Embryonic facial prominence (tissue), 1 donor: ENCODE measurements around the gene C4orf54.

ENCODE experiments used
- DNase-seq: peaks from one replicate; pipeline ENCODE4 v3.0.0-alpha.2; 2016; ENCODE audit errors: extremely low spot score

C4orf54 gene

DNA sequence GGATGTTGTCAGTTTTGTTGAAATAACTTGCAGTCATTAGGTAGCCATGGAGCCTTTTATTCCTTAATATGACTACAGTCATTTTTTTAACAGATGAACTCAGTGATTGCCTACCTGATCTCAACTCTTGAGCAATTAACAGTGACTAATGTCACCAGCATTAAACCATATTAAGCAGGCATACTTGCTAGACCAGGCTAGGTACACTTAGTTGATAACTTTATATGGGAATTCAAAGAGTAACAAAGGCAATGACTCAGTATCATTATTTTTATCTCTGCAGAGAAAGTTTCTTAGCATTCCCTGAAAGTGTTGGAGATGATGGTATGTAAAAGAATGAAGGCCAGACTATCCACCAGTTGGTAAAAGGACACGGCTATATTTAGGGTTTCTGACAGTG lies at the start of gene C4orf54:
TSS of gene C4orf54 (minus strand) at position 31 of the 400 bp plus-strand sequence. CDS start 3,180 bp downstream, outside the sequence.
- no peak for DNase-seq

- no peak for DNase-seq
Measured at GRCh38 chr4:99705891-99706290, 48.3 kb upstream of the C4orf54 start.

DNA sequence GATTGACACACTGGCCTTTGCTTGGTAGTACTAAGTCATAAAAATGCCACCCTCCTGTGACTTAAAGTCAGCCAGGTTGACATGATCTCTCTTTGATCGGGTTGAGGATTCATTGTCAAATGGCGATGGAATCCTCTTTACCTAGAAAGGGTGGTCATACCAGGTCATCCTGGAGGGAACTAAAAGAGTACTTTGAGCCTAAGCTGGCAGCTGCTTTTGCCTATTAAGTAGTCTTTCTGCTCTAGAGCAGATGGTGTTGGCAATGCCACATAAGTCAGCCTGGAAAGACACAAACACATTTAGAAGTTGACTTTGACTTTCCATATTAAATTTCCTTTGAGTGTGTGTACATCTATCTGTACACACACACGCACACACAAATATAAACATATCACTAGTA lies 39.2 kb upstream of the C4orf54 start:
- no peak for DNase-seq

DNA sequence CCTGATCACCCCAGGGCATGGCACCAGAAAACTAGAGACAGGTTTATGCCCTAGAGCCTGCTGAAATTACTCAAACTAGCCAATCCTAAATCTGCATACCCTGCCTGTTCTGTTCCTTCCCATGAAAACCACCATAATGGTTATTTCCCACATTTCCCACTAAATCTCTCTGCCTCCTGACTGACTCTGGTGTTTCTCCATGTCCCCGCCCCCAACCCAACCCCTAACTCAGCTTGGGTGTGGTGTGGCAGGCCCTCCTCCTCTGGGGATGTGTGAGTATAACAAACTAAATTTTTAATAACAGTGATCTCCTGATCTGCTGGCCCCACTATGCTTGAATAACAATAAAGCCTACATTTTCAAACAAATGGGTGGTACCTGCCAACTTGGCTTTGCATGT lies 35.5 kb upstream of the C4orf54 start:
- DNase-seq = no peak

DNA sequence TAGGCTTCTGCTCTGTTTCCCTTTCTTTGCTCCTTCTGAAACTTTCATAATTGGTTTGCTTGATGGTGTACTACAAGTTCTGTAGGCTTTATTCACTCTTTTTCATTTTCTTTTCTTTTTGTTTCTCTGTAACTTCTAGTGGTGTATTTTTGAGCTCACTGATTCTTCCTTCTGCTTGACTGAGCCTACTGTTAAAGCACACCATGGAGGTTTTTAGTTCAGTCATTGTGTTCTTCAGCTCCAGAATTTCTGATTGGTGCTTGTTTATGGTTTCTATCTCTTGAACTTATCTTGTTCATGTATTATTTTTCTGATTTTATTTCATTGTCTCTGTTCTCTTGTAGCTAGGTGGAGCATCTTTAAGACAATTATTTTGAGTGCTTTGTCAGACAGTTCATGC lies 33.4 kb upstream of the C4orf54 start:
- no peak for DNase-seq

DNA sequence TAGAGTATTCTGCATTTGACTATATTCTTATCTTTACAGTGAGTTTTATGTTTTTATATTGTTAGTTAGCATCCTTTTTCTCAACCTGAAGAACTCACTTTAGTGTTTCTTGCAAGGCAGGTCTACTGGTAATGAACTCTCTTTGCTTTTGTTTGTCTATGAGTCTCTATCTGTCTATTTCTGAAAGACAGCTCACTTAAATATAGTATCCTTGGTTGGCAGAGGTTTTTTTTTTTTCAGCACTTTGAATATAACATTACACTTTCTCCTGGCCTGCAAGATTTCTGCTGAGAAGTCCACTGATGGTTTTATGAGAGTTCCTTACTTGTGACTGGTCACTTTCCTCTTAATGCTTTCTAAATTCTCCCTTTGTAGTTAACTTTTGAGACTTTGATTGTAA lies 32.8 kb upstream of the C4orf54 start:
- no peak for DNase-seq

- no peak for DNase-seq
Measured at GRCh38 chr4:99687120-99687519, 29.5 kb upstream of the C4orf54 start.

GRCh38 chr4:99685234-99685633 lies 27.6 kb upstream of the C4orf54 start:
- no peak for DNase-seq

DNA sequence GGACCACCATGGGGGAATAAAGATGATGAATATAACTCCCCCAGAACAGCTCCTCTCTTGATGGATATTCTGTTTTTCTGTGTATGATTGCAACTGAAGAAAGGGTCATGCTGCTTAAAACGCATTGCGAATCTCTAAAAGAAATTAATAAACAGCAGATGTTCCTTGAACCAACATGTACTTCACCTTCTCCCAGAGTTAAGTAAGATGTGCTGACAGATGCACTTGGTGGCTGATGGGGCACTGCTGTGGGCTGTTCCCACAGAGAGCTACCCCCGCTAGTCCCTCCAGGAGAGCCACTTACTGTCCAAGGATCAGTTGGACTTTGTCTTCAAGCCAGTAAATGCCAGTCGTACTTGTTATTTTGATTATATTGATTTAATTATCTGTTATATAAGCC lies 26.3 kb upstream of the C4orf54 start:
- DNase-seq = no peak

- DNase-seq = no peak
Measured at GRCh38 chr4:99679976-99680375, 22.3 kb upstream of the C4orf54 start.

DNA sequence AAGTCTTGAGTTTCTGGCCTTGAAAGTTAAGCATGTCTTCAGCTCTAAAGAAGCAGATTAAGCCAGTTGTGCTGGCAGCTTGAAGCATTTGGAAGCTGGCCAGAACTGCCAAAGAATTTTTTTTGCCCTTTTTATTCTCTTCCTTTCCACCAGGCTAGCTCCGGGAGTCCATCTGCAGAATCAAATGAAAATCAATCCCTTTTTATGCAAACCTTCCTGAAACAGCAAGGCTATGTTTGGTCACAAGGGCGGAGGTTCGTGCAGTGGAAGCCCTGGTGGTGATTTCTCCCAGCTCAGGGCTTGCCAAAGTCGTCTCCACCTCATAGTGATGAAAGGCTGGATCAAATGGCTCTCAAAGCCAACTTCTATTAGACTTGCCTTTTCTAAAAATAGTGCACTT lies 21.6 kb upstream of the C4orf54 start:
- DNase-seq = no peak

DNA sequence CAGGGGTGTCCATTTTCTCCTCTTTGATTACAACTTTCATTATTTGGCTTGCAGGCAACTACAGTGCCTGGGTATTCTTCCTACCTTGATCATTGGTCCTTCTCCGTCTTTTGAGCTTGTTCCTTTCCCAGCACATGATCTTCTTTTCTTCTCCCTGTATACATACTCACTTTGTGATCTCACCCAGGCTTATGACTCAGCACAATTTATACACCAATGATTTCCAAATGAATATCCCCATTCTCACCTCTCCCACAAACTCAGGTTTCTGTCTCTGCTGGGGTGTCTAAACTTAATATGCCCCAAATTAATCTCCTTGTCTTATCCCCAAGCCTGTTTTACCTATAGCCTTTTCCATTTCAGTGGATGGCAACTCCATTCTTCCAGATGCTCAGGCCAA lies 19.5 kb upstream of the C4orf54 start:
- DNase-seq = no peak

DNA sequence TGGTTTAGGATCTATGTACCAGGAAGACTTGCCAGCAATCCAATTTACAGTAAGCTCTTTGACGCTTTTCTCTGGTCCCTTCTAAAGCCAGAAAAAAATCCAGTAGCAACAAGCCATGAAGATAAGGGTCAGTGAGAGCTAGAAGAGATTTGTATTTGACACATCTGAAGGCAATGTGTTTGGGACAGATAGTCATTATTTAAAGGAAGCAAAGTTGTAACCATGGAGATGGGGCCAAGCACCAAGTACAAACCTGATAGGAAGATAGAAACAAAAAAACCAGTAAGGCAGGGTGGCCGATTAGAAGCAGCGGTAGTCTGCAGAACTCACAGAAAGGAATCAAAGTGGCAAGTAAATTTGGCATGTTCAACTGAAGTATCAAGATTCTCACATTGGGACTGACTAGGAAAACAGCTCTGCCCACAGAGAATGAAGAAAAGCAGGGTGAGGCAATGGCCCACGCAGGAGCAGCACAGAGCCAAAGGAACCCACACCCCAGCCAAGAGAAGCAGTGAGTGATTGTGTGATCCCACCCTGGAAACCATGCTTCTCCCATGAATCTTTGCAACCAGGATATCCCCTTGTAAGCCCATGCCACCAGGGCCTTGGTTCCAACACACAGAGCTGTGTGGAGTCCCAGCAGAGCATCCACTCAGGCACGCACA lies 12.9 kb upstream of the C4orf54 start:
- DNase-seq = no peak

DNA sequence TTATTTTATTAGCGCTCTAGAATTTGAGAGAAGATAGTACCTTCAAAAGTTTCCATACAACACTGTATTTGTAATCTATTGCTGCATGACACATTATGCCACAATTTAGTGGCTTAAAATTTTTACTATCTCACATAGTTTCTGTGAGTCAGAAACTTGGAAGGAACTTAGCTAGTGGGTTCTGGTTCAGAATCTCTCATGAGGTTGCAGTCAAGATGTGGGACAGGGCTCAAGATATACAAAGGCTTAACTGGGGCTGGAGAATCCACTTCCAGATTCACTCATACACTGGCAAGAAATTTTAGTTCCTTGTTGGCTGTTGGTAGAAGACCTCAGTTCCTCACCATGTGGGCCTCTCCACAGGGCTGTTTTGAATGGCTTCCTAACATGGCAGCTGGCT lies 11.5 kb upstream of the C4orf54 start:
- DNase-seq = no peak

GRCh38 chr4:99668472-99668871 lies 10.8 kb upstream of the C4orf54 start:
- no peak for DNase-seq

- no peak for DNase-seq
Measured at GRCh38 chr4:99665983-99666382, 8.4 kb upstream of the C4orf54 start.

DNA sequence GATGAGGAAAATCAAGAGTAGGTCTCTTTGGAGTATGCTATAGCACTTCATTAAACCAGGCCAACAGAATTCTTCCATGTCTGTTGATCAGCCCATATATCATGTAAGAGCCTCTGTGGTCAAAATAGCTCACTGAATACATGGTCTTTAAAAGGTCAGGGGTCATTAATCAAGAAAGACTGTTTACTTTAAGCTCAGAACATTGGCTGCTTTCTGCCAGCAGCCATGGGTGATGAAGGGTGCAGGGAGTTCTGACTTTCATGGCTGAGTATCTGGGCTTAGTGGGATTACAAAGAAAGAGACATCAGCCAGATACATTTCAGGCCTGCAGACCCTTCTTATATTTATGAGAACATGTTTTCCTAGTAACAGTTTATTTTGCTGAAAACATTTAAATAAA lies 7.1 kb upstream of the C4orf54 start:
- no peak for DNase-seq

- DNase-seq = no peak
Measured at GRCh38 chr4:99661907-99662306, 4.3 kb upstream of the C4orf54 start.

DNA sequence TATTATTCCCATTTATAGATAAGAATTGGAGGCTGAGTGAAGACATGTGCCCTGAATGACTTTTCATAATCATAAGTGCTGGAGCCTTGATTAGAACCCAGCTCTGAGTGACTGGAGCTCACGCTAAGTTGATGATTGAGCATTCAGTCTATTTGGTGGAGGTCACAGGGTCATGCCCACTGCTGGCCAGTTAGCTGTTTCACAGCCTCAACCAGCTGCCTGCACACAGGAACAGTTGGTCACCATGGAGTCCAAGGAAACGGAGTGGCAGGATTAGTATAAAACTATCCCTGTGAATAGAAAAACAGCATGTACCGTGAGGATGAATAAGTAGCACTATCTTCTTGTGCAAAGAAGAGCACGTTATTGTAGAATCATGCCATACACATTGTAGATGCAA lies 1.0 kb upstream of the C4orf54 start:
- no peak for DNase-seq

DNA sequence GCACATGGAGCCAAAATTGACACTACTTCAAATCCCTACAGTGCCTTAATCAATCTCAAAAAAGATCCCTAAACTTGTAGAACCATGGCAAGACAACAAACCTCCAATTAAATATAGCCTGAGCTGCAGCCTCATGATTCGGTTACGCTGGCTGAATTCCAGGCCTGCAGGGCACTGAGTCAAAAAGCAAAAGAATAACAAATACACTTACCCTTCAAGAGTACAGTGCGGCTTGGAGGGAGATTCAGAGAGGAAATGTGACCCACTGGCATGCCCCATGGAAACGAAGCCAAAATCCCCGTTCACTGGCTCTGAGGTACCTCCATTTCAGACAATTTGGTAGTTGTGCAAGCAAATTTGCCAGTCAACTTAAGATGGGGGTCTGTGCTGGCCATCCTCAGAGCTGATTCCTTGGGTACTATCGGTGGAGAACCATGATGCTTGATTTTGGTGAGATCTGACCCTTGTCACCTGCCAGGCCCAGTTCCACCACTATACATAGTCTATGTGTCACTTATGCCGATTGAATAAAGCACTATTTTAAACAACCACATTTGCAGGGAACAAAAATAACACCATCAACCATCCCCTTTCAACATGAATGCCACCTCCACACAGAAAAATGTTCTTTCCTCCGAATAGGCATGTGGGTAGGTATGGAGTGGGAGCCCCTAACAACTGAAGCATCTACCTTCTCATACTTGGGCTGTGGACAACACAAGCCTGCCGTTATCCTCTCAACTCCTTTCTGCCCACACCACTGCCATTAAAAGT lies 2.1 kb downstream of the C4orf54 start:
- DNase-seq = no peak

DNA sequence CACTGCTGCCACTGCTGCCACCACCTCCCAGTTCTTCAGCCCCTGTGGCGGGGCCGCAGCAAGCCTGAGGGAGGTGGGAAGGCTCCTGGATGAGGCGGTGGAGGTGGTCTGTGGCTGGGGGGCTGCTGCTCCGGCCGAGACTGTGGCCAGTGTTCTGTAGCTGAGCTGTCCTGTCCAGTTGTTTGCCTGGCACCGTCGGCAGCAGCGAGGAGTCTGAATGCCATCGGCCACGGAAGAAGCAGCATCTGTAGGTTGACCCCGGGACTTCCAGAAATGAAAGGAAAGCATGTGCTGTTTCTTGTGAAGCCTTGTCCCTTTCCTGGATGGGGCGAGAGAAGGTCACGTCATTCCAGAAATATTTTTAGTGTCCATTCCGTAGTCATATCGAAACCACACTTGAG lies 3.3 kb downstream of the C4orf54 start:
- DNase-seq = no peak

- DNase-seq = no peak
Measured at GRCh38 chr4:99653916-99654315, 3.7 kb downstream of the C4orf54 start.

DNA sequence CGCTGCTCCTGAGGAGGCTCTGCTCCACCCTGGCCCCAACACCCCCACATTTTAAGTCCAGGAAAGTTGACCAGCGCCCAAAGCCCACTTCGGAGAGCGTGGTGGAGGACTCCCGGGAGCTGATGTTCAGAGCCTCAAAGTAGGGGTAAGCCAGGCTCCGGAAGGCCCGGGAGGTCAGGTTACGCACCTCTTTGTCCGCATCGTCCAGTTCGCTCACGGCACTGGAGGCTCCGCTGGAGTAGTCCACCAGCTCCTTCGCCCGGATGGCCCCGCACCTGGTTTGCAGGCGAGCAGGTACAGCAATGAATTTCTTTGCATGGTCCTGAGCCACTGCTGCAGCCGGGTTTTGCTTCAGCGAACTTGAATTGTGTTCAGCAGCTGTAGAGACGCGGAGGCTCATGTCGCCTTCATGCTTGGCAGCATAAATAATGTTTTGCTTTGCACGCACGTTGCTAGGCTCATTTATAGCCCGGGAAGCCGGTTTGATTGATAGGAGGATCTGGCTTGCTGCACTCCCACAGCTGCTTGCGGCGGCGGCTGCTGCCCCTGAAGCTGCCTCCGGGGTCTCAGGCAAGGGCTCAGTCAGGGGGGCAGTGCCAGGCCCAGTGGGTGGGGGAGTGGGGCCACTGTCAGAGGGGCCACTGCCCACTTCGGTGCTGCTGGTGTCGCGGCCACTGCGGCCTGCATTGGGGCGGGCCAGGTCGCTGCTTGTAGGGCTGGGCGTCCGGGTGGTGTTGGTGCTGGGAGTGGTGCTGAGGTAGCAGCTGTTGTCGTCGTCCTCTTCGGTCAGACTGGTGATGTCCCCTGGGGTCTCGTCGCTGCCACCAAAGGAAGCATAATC lies 4.8 kb downstream of the C4orf54 start:
- no peak for DNase-seq
